ENCODE measurements around the gene SEC14L5. TPM values are rescaled to one million over a fixed set of nuclear protein-coding genes. Genes with fewer than 3 reads are reported as not detected.
"Not testable (repeated sequence)": the region's sequence is repeated elsewhere in the genome, so short reads cannot be mapped to it uniquely, and the experiment has no call there.

Gene SEC14L5
- total RNA-seq, 1 donor from 2014 or later, result 31.4 TPM

DNA sequence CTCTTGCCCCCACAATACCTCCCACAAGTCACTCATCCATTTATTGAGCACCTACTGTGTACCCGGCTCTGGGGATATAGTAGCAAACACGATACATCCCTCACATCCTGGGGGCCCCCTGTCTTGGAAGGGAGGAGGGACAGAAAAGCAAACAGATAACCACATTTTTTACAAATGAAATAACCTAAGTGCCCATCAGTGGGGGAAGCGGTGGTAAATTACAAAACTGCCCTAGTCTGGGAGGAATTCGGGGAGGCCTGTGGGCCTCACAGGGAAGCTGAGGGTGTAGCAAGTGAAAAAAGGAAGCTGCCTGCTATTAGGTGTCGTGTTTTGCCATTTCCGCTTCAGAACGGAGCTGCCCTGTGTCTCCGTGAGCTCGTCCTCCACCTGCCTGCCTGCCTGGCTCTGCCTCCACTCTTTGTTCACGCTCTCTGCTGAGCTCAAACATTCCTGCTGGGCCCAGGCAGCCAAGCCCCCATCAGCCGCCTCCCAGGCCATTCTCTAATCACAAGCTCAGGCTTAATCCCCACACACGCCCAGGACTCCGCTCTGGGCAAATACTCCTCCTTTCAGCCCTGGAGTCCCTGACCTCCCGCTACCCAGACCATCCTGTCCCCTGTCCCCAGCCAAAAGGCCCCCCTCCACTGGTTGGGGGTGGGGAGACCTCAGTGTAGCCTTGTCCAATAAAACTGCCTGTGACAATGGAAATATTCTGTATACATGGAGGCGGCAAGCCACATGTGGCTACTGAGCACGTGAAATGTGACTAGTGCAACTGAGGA, 10.2 kb upstream of the SEC14L5 start:
- no peak for ATAC-seq
- intact Hi-C loops (cut with micrococcal nuclease), result no loop called here
- DNase-seq, result no peak

DNA sequence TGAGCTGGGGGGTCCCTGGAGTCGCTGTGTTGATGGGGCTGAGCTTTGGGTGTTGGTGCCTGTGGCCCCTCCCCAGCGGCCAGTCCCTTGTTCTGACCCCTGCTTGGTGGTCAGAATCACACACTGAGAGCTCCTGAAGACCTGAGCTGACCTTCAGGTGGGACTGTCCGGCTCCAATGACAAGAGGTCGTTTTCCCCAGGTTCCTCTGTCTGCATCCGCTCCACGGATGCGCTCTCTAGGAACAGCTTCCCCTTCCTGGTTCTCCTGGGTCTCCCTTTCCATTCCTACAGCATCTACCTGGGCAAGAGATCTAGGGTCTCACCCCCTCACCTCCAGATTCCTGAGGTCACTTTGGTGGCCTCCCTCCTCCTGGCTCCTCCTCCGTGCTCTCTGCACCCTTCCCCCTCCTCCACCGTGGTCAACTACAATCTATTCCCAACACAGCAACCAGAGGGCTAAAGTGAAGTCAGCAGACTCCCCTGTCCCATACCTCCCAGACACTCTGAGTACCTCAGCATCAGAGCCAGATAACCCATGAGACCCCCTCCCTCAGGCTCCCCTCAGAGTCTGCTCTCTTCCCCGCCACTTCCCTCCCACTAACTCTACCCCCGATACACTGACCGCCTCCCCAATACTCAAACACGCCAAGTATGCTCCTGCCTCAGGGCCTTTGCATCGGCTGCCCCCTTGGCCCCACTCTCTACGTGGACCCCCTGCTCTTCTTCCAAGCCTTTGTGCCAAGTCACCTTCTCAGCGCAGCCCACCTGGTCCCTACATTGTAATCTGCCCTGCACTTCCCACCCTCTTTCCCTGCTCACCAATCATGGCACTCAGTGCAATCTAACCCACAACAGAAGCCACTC, 9.0 kb upstream of the SEC14L5 start:
- ATAC-seq, result no peak
- DNase-seq, result no peak
- intact Hi-C loops (cut with micrococcal nuclease), result no loop called here

DNA sequence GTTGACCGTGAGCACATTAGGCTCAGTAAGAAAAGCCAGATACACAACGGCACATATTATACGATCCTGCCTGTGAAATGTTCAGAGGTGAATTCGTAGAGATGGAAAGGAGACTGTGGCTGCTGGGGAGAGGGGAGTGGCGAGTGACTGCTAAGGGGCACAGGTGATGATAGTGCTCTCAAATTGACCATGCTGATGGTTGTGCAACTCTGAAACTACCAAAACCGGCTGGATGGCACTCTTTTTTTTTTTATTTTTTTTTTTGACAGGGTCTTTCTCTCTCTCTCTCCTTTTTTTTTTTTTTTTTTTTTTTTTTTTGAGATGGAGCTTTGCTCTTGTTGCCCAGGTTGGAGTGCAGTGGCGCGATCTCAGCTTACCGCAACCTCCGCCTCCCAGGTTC, 8.1 kb upstream of the SEC14L5 start:
- ATAC-seq (no peak), DNase-seq (no peak)
- intact Hi-C loops (cut with micrococcal nuclease), result no loop called here

DNA sequence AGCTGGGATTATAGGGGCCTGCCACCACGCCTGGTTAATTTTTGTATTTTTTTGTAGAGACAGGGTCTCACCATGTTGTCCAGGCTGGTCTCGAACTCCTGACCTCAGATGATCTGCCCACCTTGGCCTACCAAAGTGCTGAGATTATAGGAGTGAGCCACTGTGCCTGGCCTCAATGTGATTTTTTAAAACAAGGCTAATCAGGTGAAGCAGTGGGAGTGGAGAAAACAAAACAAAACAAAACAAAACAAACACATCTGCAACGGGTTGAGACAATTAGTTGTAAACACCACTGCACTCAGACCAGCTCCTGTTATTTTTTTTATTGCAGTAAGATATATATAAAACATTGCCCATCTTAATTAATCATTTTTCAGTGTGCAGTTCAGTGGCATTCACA, 6.5 kb upstream of the SEC14L5 start:
- ATAC-seq; DNase-seq; intact Hi-C loops (cut with micrococcal nuclease): not testable (repeated sequence)

DNA sequence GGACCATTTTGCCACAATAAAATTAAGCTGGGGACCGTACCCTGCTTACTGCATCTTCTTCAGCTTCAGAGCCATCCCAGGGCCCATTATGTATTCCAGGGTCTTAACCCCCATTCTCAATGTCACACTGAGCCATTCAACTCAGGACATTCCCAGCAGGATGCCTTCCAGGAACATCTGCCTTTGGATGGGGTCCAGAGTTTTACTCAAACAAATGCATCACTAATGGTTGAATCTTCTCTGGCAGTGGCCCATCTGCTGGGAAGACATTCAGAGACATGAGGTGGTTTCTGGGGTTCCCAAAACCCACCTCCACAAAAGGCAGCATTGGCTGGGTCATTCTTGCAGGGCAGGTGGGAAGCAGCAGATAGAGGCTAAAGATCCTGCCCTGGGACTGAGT, 3.4 kb upstream of the SEC14L5 start:
- intact Hi-C loops (cut with micrococcal nuclease), result no loop called here
- no peak for ATAC-seq
- DNase-seq, result no peak

DNA sequence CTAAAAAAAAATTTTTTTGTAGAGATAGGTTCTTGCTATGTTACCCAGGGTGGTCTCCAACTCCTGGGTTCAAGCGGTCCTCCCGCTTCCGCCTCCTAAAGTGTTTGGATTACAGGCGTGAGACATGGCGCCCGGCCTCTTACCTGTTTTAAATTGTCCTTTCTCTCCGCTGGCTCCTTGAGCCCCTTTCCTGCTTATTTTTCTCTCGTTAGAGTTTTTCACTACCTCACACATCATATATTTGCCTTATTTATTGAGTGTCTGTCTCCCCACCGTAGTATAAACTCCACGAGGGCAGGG, 760 bp upstream of the SEC14L5 start:
- no peak for DNase-seq
- intact Hi-C loops (cut with micrococcal nuclease), result no loop called here

DNA sequence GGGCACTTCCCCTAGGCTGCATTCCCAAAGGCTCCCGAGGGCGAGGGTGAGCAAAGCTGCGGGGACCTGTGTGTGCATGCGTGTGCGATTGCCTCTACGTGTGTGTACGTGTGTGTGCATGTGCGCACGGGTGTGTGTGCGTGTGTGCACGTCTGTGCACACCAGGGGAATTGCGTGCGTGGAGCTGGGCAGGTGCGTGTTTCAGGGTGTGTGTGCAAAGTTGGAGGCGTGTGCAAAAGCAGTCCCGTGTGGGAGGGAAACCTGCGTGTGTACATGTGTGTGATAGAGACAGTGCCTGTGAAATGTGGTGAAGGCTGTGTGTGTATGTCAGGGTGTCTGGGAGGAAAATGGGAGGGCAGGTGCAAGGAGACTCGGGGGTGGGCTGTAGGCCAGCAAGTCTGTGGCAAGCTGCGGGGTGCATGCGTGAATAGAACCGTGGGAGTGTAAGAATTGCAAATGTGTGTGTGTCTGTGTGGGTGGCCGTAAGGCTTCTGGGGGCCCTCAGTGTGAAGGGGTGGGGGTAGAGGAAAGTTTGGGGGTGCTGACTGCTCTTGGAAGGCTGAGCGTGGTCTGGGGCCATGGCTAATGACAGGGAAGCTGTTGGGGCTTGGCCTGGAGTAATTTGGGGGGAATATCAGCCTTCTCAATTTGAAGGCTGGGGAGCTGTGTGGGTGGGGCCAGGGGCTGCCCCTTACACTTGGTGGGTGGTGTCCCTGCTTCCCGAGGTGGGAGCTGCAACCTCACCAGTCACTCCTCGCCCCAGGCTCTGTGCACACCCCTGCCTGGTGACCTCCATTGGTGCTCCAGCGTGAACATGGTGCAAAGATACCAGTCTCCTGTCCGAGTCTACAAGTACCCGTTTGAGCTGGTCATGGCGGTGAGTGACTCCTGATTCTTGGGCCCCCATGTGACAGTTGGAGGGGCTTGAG, 644 bp downstream of the SEC14L5 start:
- no peak for DNase-seq
- intact Hi-C loops (cut with micrococcal nuclease), result no loop called here
- ATAC-seq, result no peak

More for the DNA sequence above, 760 bp upstream of the SEC14L5 start:
- no peak for ATAC-seq

DNA sequence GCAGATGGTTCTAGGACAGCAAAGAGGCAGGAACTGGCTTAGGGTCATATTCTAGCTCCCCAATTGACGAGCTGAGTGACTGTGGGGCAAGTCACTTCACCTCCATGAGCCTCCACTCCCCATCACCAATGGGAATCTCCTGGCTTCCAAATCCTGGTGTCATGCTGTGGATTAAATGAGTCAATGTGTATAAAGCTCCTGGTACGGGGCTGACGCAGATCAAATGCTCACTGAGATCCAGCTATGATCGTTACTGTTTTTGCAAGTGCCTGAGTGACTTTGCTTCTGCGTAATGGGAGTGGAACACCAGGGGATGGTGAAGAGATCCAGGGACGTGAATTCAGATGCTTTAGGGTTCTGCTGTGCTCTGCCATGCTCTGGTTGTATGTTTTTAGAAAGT, 2.4 kb downstream of the SEC14L5 start:
- DNase-seq (no peak), ATAC-seq (no peak)
- intact Hi-C loops (cut with micrococcal nuclease), result no loop called here

DNA sequence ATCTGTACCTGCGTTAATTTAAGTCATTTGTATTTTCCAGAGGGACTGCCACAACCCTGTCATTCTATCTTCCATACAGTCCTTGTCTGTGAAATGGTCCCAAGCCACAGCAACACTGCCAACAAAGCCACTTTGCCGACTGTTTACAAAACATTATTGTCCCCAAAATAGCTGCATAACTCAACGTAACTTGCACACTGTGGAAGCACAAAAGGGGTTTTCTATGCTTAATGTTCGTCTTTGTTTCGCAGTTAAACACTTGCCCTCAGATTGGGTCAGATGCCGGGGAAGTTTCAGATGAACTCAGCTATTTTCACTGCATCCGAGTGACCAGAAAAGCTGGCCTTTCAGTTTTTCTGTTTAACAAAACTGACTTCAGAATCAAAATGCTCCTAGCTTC, 4.6 kb downstream of the SEC14L5 start:
- intact Hi-C loops (cut with micrococcal nuclease), result no loop called here
- DNase-seq (no peak), ATAC-seq (no peak)

DNA sequence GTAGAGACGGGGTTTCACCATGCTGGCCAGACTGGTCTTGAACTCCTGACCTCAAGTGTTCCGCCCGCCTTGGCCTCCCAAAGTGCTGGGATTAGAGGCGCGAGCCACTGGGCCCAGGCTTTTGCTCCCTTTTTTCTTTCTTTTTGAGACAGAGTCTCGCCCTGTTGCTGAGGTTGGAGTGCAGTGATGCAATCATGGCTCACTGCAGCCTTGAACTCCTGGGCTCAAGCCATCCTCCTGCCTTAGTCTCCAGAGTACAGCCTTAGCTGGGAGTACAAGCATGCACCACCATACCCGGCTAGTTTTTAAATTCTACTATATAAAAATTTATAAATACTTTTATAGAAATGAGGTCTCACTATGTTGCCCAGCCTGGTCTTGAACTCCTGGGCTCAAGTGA, 5.4 kb downstream of the SEC14L5 start:
- intact Hi-C loops (cut with micrococcal nuclease); ATAC-seq: not testable (repeated sequence)

DNA sequence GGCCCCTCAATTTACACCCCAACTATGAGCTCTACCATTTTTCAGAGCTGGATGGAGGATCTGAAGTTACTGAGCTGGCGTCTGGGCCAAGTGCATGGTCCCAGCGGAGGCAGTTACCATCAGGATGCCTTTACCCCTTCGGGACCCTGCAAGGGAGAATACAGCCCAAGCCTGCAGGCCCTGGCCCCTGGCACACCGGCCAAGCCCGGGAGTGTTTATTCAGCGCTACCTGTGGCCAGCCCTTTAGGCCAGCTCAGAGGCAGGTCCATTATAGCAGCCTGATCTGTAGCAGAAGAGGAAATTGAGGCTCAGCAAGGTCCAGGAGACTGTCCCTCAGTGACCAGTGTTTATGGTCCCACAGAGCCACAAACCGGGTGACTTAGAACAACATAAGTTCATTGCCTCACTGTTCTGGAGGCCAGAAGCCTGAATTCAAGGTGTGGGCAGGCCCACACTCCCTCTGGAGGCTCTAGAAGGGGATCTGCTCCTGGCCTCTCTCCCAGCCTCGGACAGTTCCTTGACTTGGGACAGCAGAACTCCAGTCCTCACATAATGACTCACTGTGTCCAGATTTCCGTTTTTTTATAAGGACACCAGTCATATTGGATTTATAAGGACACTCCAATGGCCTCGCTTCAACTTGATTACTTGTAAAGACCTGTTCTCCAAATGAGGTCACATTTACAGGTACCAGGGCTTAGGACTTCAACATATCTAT, 8.8 kb downstream of the SEC14L5 start:
- no peak for ATAC-seq
- DNase-seq, result no peak
- intact Hi-C loops (cut with micrococcal nuclease), result no loop called here

More for the DNA sequence above, 5.4 kb downstream of the SEC14L5 start:
- DNase-seq, result not testable (repeated sequence)

DNA sequence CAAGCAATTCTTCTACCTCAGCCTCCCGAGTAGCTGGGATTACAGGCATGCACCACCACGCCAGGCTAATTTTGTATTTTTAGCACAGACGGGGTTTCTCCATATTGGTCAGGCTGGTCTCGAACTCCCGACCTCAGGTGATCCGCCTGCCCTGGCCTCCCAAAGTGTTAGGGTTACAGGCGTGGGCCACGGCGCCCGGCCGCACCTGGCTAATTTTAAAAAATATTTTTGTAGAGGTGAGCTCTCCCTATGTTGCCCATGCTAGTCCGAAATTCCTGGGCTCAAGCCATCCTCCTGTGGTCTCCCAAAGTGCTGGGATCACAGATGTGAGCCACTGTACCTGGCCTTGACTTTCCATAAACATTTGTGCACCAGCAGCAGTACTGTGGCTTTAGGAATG, 10.1 kb downstream of the SEC14L5 start:
- intact Hi-C loops (cut with micrococcal nuclease); ATAC-seq; DNase-seq: not testable (repeated sequence)

DNA sequence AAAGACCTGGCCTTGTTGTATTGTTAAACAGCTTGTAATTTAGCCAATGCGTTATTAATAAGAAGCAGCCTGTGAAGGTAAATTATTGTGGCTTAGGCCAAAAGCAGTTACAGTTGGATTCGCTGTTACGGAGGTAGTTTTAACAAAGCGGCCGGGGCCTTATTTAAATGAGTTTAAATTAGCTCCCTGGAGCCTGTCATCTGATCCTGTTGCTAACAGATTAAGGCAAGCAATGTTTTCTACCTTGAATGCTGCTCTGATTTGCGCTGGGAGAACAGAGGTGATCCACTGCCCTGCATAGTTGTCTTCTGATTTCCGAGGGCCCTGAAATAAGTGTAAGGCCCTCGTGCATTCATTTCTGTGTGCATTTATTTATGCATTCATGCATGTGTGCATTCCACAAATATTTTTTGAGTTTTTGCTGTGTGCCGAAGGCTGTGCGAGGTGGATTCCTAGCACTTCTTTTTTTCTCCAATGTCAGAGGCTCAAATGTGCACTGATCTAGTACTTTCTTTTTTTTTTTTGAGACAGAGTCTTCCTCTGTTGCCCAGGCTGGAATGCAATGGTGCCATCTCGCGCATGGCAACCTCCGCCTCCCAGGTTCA, 10.9 kb downstream of the SEC14L5 start:
- ATAC-seq, result no peak
- DNase-seq, result no peak
- intact Hi-C loops (cut with micrococcal nuclease), result no loop called here

DNA sequence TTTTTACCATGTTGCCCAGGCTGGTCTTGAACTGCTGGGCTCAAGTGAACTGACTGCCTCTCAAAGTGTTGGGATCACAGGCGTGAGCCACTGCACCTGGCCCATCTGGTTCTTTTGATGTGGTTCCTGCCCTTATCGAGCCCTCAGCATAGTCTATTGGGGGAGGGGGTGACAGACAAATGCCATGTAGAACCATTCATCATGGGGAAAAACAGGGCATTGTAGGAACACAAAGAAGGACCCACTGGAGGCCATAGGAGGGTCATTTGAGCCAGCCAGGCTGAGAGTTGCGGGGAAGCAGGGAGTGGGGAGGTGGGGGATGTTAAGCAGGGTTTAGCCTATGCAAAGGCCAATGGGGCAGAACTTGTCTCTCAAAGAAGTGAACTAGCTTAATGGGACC, 11.9 kb downstream of the SEC14L5 start:
- no peak for ATAC-seq
- no peak for DNase-seq
- intact Hi-C loops (cut with micrococcal nuclease), result no loop called here

DNA sequence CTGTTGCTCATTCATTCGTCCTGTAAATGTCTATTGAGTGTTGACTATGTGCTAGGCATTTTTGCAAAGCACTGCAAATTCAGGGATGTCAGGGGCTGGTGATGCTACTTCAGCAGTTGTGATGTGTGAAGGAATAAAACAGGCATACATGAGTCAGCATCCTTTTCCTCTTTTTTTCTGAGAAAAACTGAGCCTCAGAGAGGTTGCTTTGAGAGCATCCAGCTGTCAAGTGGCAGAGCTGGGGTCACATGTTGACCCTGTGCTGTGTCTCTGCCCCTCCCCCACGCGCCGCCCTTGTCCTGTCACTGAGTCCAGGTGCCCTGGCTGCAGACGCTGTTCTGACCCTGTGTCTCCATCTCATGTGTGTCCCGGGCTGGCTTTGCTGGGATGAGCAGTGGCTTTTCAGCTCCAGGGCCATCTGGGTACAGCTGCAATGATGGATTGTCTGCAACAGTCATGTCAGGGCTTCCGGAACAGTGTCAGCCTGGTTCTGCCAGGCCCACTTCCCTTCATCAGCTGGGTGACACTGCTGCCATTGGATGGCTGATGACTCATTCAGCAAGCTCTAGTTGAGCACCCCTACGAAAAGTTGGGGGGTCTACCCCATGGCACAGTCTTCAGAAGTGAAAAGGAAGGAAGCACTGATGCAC, 14.9 kb downstream of the SEC14L5 start:
- intact Hi-C loops (cut with micrococcal nuclease), result no loop called here
- ATAC-seq (no peak), DNase-seq (no peak)

DNA sequence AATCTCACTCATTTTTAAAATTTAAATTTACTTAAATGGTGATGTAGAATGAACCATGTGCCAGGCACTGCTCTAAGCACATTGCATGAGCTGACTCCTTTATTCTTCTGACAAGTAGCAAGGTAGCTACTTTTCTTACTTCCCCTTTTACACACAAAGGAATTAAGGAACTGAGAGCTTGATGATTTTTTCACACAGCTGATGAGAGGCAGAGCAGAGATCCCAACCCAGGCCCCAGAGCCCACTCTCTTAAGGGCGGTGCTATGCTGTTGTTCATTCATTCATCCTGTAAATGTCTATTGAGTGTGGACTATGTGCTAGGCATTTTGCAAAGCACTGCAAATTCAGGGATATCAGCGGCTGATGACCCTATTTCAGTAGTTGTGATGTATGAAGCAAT, 17.9 kb downstream of the SEC14L5 start:
- intact Hi-C loops (cut with micrococcal nuclease), result no loop called here
- DNase-seq (no peak), ATAC-seq (no peak)

DNA sequence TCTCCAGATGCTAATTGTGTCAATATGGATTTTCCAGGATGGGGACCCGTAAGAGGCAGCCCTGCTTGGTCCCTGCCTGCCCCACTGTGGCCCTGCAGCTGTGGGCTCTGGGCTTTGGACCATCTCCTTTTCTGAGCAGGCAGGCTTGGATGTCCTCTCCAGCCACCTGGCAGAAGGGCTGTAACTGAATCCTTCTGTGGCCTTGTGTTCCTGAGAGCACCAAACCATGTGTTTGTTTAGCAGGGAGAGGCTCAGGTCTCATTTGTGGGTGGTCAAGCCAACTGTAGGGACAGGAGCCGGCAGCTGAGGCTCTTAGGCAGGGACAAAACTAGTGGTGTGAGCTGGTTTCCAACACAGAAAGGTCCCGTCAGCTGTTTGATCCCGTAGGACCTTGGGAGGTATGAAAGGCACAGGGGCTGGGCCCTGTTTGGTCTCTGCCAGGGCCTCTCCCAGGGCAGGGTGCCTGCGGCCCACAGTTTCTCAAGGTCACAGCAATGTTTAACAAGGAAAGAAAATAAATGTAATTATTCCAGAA, 18.5 kb downstream of the SEC14L5 start:
- DNase-seq, result no peak
- ATAC-seq, result no peak
- intact Hi-C loops (cut with micrococcal nuclease), result no loop called here

DNA sequence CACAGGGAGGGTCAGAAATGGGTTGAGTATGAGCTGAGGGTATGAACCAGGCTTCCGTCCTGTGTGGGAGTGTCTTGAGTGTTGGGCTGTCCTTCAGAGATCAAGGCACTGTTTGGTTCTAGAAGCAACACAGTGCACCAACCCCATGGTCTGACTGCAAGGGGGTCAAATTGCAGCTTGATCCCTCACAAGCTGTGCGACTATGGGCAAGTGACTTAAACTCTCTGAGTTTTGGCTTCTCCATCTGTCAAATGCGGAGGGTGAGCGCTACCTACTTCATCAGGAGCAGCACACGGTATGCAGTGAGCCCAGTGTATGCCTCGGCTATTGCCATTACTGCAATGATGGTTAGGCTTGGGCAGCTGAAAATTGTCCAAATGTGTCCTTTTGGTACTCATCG, 21.0 kb downstream of the SEC14L5 start:
- intact Hi-C loops (cut with micrococcal nuclease), result no loop called here
- ATAC-seq (no peak), DNase-seq (no peak)
